ENCODE results near the gene SLC2A4. TPM values are rescaled to one million over a fixed set of nuclear protein-coding genes. Genes with fewer than 3 reads are reported as not detected.

The SLC2A4 gene
- total and polyA plus RNA-seq, 2 of the 4 experiments (the other 2 are of a cell fraction) = 0.07 TPM; not detected in 1

- Histone ChIP-seq H3K27me3 (ENCODE audit: control insufficient read depth, insufficient read depth, low read length) (peaks cover 80% of the 10 kb centered on the region), H3K4me1 (ENCODE audit: control insufficient read depth, insufficient read depth, low read length) (peaks cover 3% of the 10 kb centered on the region)
- CTCF ChIA-PET = no interaction called here
Measured at GRCh38 chr17:7290166-7290565, 8.6 kb downstream of the SLC2A4 start.

More at GRCh38 chr17:7290166-7290565, 8.6 kb downstream of the SLC2A4 start:
- no peak overlapping the region for H3K18ac ChIP-seq (ENCODE audit: low read depth, low read length)
- no peak overlapping the region for H3K4me3 ChIP-seq (ENCODE audit: insufficient read depth, low read depth, low read length)
- H3K9me3 ChIP-seq (ENCODE audit: control insufficient read depth, insufficient read depth, low read length) = no peaks in the 10 kb centered on the region; the same call in 1 of the 2 replicates
- no peak overlapping the region for H3K14ac ChIP-seq (replicated peaks; ENCODE audit: low read depth, low read length)
- 0 out of 2 replicates have a peak, but pooled peaks cover 3% of the 10 kb centered on the region for H4K20me1 ChIP-seq (ENCODE audit: insufficient read depth, low read length)
- no peaks in the 10 kb centered on the region for H3K79me1 ChIP-seq (ENCODE audit: low read depth in 1 of 2, low read length in 2 of 2)
- H2AFZ ChIP-seq (replicated peaks; ENCODE audit: low read length, poor library complexity) = no peak overlapping the region
- H2BK120ac ChIP-seq (ENCODE audit: low read depth, low read length) = no peak overlapping the region
- dilution Hi-C loops (cut with HindIII; ENCODE audit: low sequenced_read_pairs, unreplicated experiment) (no loop called here), in situ Hi-C loops (cut with MboI; ENCODE audit: low sequenced_read_pairs) (no loop called here), intact Hi-C loops (cut with micrococcal nuclease) (no loop called here)
- no peak overlapping the region for H2AK9ac ChIP-seq (replicated peaks; ENCODE audit: low read depth, low read length, poor library complexity)
- H3K23ac ChIP-seq (ENCODE audit: low read depth, low read length) = no peak overlapping the region
- 80% methylated on average over 1 of the region's 19 CpGs; no CpG with 5 or more reads in 1 of the 2 experiments for WGBS, 2 experiments (ENCODE audit: extremely low coverage in 2 of 2, insufficient read length in 1 of 2)
- BruUV-seq (replicated peaks) = no TSS peak
- H4K8ac ChIP-seq (ENCODE audit: low read depth in 2 of 2, low read length in 2 of 2) = no peak overlapping the region
- no peak overlapping the region for H3K4ac ChIP-seq (ENCODE audit: low read depth, low read length)
- H2BK5ac ChIP-seq (ENCODE audit: low read depth, low read length, poor library complexity, severe bottlenecking) = no peak overlapping the region
- H4K91ac ChIP-seq (ENCODE audit: insufficient read depth, low read depth, low read length) = no peak overlapping the region
- DNase-seq = no peak
- ATAC-seq (ENCODE audit: low read depth) = no peak
- POLR2A ChIA-PET (ENCODE audit: unreplicated experiment) = no interaction called here
- no peak overlapping the region for H3K27ac ChIP-seq (ENCODE audit: insufficient read depth, low read length)
- no peak overlapping the region for H2AK5ac ChIP-seq (ENCODE audit: low read depth, low read length)
- H4K5ac ChIP-seq (ENCODE audit: low read depth, low read length) = no peak overlapping the region
- H3K36me3 ChIP-seq (ENCODE audit: control insufficient read depth, insufficient read depth, low read length) = no peaks in the 10 kb centered on the region
- H3K56ac ChIP-seq (ENCODE audit: extremely low read depth, insufficient read depth, low read length) = no peak overlapping the region
- H3K9me1 ChIP-seq (ENCODE audit: insufficient read depth, low read length) = no peaks in the 10 kb centered on the region; the same call in 1 of the 2 replicates
- no peak overlapping the region for H2BK20ac ChIP-seq (ENCODE audit: low read depth, low read length)
- no peak overlapping the region for H2BK15ac ChIP-seq (ENCODE audit: low read depth, low read length)
- TF ChIP-seq MAFK (IDR thresholded peaks at IDR 0.05; ENCODE audit: low read depth, low read length) = no peak
- H3K4me2 ChIP-seq (ENCODE audit: low read depth, low read length) = no peak overlapping the region
- H3K9ac ChIP-seq (ENCODE audit: low read depth, low read length) = no peak overlapping the region

Data from IMR-90 (cell line).